ENCODE data around the gene NXPH1.

GRCh38 chr7:8753355-8753754 is 319.9 kb downstream of the NXPH1 start:
- TF ChIP-seq CTCF (IDR thresholded peaks at IDR 0.05 in 4 of 5, conservative IDR thresholded peaks at IDR 0.05 in 1 of 5) (no peak), POLR2A (IDR thresholded peaks at IDR 0.05) (no peak)
